ENCODE measurements around the gene SLC35E1.
"Not testable (repeated sequence)": the region's sequence is repeated elsewhere in the genome, so short reads cannot be mapped to it uniquely, and the experiment has no call there.

The SLC35E1 gene

GRCh38 chr19:16581145-16581970, 9.1 kb upstream of the SLC35E1 start:
- no peak for DNase-seq

- no peak for DNase-seq
Observed at GRCh38 chr19:16579381-16579780, 7.2 kb upstream of the SLC35E1 start.

GRCh38 chr19:16577531-16577985, 5.3 kb upstream of the SLC35E1 start:
- DNase-seq, result no peak

- DNase-seq, result no peak
Observed at GRCh38 chr19:16576690-16577530, 4.7 kb upstream of the SLC35E1 start.

- no peak for DNase-seq
Observed at GRCh38 chr19:16575861-16576689, 3.9 kb upstream of the SLC35E1 start.

- no peak for DNase-seq
Observed at GRCh38 chr19:16575282-16575681, 3.1 kb upstream of the SLC35E1 start.

- no peak for DNase-seq
Observed at GRCh38 chr19:16573925-16574324, 1.7 kb upstream of the SLC35E1 start.

- no peak for DNase-seq
Observed at GRCh38 chr19:16573296-16573695, 1.1 kb upstream of the SLC35E1 start.

- peak; percentile 76 for DNase-seq
Observed at GRCh38 chr19:16571822-16572331, 338 bp downstream of the SLC35E1 start.

- peak; percentile 22 for DNase-seq
Observed at GRCh38 chr19:16571283-16571682, 932 bp downstream of the SLC35E1 start.

- DNase-seq, result no peak
Observed at GRCh38 chr19:16569609-16570320, 2.5 kb downstream of the SLC35E1 start.

- no peak for DNase-seq
Observed at GRCh38 chr19:16566702-16567101, 5.5 kb downstream of the SLC35E1 start.

GRCh38 chr19:16566161-16566560, 6.1 kb downstream of the SLC35E1 start:
- no peak for DNase-seq

GRCh38 chr19:16564842-16565241, 7.4 kb downstream of the SLC35E1 start:
- peak; percentile 8 for DNase-seq

GRCh38 chr19:16562608-16563025, 9.6 kb downstream of the SLC35E1 start:
- DNase-seq, result no peak

- DNase-seq, result no peak
Observed at GRCh38 chr19:16561382-16561781, 10.8 kb downstream of the SLC35E1 start.

- DNase-seq, result no peak
Observed at GRCh38 chr19:16559780-16560276, 12.4 kb downstream of the SLC35E1 start.

GRCh38 chr19:16554776-16555175, 17.4 kb downstream of the SLC35E1 start:
- DNase-seq, result no peak

- not testable (repeated sequence) for DNase-seq
Observed at GRCh38 chr19:16551902-16552301, 20.3 kb downstream of the SLC35E1 start.

GRCh38 chr19:16548956-16549355, 23.3 kb downstream of the SLC35E1 start:
- DNase-seq, result no peak

- no peak for DNase-seq
Observed at GRCh38 chr19:16544473-16545231, 27.6 kb downstream of the SLC35E1 start.

Measured in DMS53 (cell line).